ENCODE measurements around the gene DEFB126. TPM values are rescaled to one million over a fixed set of nuclear protein-coding genes. Genes with fewer than 3 reads are reported as not detected.

DEFB126 gene
- total RNA-seq, 2 experiments from 2014 or later, result not detected

DNA sequence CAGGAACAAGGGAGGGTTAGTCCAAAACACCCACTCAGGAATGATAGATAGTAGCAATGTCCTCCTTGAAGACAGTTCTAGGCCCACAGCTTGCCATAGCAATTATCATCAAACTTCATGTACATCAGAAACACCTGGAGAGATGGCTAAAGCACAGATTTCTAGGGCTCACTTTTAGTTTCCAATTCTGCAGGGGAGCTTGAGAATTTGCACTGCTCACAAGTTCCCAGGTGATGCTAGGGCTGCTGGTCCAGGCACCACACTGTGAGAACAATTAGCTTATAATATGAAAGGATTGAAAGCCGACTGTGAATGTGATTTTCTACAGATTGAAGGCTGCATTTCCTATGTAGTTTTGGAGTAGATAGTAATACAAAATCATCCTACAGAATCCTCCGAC lies 3.5 kb downstream of the DEFB126 start:
- ChIA-PET CTCF (no interaction called here), POLR2A (interaction anchor here (1.1 kb wide), 1 partner anchor 117 kb away, joined by 3 read pairs; no protein-coding TSS in a partner anchor)
- intact Hi-C loops (cut with micrococcal nuclease), result no loop called here
- TF ChIP-seq, protein P1, sequence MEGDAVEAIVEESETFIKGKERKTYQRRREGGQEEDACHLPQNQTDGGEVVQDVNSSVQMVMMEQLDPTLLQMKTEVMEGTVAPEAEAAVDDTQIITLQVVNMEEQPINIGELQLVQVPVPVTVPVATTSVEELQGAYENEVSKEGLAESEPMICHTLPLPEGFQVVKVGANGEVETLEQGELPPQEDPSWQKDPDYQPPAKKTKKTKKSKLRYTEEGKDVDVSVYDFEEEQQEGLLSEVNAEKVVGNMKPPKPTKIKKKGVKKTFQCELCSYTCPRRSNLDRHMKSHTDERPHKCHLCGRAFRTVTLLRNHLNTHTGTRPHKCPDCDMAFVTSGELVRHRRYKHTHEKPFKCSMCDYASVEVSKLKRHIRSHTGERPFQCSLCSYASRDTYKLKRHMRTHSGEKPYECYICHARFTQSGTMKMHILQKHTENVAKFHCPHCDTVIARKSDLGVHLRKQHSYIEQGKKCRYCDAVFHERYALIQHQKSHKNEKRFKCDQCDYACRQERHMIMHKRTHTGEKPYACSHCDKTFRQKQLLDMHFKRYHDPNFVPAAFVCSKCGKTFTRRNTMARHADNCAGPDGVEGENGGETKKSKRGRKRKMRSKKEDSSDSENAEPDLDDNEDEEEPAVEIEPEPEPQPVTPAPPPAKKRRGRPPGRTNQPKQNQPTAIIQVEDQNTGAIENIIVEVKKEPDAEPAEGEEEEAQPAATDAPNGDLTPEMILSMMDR (IDR thresholded peaks at IDR 0.05), result no peak
- Mint-ChIP-seq H3K9me3 (no peaks in the 10 kb centered on the region), H3K4me3 (no peak overlapping the region), H3K27ac (no peak overlapping the region), H3K27me3 (peaks cover 15% of the 10 kb centered on the region), H3K36me3 (ENCODE audit: low read depth) (no peaks in the 10 kb centered on the region), H3K4me1 (ENCODE audit: low read depth) (no peaks in the 10 kb centered on the region)
- DNase-seq (no peak), ATAC-seq (no peak)

DNA sequence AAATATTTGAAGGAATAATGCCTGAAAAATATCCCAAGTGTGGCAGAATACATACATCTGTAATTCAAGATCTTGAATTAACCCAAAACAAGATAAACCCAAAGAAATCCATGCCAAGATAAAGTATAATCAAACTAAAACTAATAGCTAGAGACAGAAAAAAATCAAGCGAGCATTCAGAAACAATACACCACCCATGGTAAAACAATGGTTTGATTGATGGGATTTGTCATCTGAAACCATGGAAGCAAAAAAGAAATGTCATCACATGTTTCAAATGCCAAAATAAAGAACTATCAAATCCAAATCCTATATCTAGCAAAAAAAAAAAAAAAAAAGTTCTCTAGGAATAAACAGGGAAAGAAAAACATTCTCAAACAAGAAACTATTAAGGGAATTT lies 9.7 kb downstream of the DEFB126 start:
- POLR2A ChIA-PET, result no interaction called here
- H3K4me3 Mint-ChIP-seq, result no peak overlapping the region
- H3K4me1 Mint-ChIP-seq (ENCODE audit: low read depth), result no peaks in the 10 kb centered on the region
- peaks cover 16% of the 10 kb centered on the region for H3K27me3 Mint-ChIP-seq
- intact Hi-C loops (cut with micrococcal nuclease), result no loop called here
- DNase-seq, result no peak
- no peak overlapping the region for H3K27ac Mint-ChIP-seq
- H3K9me3 Mint-ChIP-seq, result no peaks in the 10 kb centered on the region
- ATAC-seq, result no peak
- TF ChIP-seq, protein P1 (IDR thresholded peaks at IDR 0.05), result no peak
- no peaks in the 10 kb centered on the region for H3K36me3 Mint-ChIP-seq (ENCODE audit: low read depth)
- CTCF ChIA-PET, result no interaction called here

DNA sequence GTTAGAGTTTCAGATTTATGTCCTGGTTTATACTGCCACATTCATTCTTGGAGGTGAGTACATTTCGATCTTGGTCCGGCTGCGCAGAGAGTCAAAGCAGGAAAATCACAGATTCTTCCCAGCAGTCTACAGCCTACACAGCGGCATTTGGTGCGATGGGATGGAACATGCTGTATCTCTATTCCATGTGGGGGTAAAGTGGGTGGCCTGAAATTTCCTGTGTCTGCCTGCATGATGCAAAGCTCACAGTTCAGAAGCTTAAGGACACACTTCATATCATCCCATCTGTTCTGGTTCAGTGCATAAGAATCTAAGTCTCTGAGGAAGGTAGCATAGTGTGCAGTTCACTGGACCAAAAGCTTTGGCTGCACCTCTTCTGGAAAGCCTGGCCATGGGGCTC lies 14.8 kb downstream of the DEFB126 start, which contains the start of gene DEFB127:
Gene DEFB127 (plus strand): TSS at position 301 of the 400 bp plus-strand sequence. CDS start 91 bp downstream, at position 392.
- H3K27me3 Mint-ChIP-seq, result peaks cover 23% of the 10 kb centered on the region
- intact Hi-C loops (cut with micrococcal nuclease), result no loop called here
- H3K27ac Mint-ChIP-seq, result no peak within 1 kb of the TSS
- H3K4me1 Mint-ChIP-seq (ENCODE audit: low read depth), result no peaks in the 10 kb centered on the region
- DNase-seq (no peak), ATAC-seq (no peak)
- no peaks in the 10 kb centered on the region for H3K36me3 Mint-ChIP-seq (ENCODE audit: low read depth)
- no peak within 1 kb of the TSS for H3K4me3 Mint-ChIP-seq
- POLR2A ChIA-PET, result no interaction called here
- no peaks in the 10 kb centered on the region for H3K9me3 Mint-ChIP-seq
- TF ChIP-seq, protein P1 (IDR thresholded peaks at IDR 0.05), result no peak
- CTCF ChIA-PET, result interaction anchor here (1.0 kb wide), 1 partner anchor 19 kb away, joined by 3 read pairs; no protein-coding TSS in a partner anchor

DNA sequence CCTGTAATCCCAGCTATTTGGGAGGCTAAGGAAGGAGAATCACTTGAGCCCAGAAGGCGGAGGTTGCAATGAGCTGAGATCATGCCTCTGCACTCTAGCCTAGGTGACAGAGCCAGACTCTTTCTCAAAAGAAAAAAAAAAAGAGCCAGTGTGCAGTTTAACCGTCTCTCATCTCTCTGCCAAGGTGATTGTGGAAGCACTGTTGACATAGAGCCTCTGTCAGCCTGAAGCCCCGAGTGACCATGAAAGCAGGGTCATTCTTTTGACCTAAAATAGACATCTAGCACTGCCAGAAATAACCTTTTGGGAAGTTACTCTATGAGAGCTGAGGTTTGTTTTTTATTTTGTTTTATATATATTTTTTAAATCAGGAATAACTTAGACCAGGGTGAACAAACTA lies 22.2 kb downstream of the DEFB126 start:
- Mint-ChIP-seq H3K27me3 (peaks cover 12% of the 10 kb centered on the region), H3K9me3 (no peaks in the 10 kb centered on the region), H3K36me3 (ENCODE audit: low read depth) (no peaks in the 10 kb centered on the region), H3K4me3 (no peak overlapping the region), H3K4me1 (ENCODE audit: low read depth) (no peaks in the 10 kb centered on the region), H3K27ac (no peak overlapping the region)
- ChIA-PET POLR2A (no interaction called here), CTCF (no interaction called here)
- TF ChIP-seq, protein P1 (IDR thresholded peaks at IDR 0.05), result no peak
- intact Hi-C loops (cut with micrococcal nuclease), result no loop called here
- no peak for DNase-seq
- ATAC-seq, result no peak

DNA sequence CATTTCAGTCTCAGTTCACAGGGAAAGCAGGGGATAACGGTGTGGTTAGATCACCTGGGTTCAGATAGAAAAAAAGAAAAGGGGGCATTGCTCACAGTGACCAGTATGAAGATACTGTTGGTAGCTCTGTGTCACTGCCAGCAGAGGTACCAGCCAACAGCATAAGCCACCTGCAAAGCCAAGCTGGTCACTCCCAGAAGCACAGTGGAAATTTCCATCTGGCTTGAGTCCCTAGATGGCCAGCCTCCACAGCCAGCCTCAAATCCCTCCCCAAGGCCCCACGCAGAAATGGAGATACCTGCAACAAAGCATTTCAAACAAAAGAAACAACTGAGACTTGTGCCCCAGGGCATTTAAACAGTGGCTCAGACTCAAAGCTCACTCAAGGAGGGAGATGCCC lies 26.5 kb downstream of the DEFB126 start:
- intact Hi-C loops (cut with micrococcal nuclease), result no loop called here
- H3K9me3 Mint-ChIP-seq, result no peaks in the 10 kb centered on the region
- CTCF ChIA-PET, result no interaction called here
- no peak for DNase-seq
- POLR2A ChIA-PET, result no interaction called here
- ATAC-seq, result no peak
- peaks cover 3% of the 10 kb centered on the region for H3K27me3 Mint-ChIP-seq
- no peak overlapping the region for H3K27ac Mint-ChIP-seq
- H3K4me3 Mint-ChIP-seq, result no peak overlapping the region
- no peaks in the 10 kb centered on the region for H3K36me3 Mint-ChIP-seq (ENCODE audit: low read depth)
- TF ChIP-seq, protein P1 (IDR thresholded peaks at IDR 0.05), result no peak
- H3K4me1 Mint-ChIP-seq (ENCODE audit: low read depth), result no peaks in the 10 kb centered on the region
